GM18858 (cell line): ENCODE data around the gene OR6K2.

Source experiments
- ATAC-seq: cut with Tn5 transposase; IDR thresholded peaks from one replicate; pipeline ENCODE4 v1.9.1; 2021; ENCODE audit not compliant: unreplicated experiment

The OR6K2 gene

DNA sequence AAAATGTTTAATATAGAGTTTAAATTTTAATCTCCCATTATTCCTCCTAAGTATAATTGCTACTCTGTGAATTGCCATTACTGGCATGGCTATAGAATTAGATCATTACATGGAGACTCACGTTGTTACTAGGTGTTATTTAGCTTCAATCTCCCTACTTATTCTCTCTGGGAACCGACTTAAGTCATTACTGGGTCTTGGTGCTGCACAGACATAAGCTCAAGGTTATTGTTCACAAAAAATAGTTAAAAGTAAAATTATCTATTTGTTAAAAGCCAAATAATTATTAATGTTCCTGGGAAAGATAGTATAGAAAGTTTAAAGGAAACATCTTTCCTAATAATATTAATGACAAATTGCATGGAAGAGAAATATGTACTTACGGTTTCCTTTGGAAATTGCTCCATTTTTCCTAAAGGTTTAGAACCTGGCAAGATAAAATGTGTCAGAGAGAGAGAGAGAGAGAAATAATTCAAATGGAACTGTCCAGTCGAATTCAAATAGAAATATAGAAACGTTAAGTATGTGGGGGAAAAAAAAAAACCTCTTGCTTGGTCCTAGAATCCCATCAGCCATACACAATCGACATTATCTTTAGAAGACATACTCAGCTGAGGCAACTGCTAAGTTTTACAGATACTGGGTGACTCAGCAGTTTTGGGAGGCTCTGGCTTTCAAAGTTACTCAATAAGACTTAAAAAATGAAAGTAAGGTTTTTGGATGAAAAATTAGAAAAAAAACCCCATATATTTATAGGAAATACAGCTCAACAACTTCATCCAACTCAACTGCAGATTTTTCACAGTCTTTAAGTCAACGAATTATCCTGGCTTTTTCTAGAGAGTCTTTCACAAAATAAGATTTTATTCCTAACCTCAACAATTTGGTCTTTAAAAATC, 14.1 kb downstream of the OR6K2 start, which contains the start of gene SPTA1:
TSS of gene SPTA1 (minus strand) at position 605 of the 899 bp plus-strand sequence. CDS start at position 407, 198 bp downstream.
- no peak for ATAC-seq

DNA sequence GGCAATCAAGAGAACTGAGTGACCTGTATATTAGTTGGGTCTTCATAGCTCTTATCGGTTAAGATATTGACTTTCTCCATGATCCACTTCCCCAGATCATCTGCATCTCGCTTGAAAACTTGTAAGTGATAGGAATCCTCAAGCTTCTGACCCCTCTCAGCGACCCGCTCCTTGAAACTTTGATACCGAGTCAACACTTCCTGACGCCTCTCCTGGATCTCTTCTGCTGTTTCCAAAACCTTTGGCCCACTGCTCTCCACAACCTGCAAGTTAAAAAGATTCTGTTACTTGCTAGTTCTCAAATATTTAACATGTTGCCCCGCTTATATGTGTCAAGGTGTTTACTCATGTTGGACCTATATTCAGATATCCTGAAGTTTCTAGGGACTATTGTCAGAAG, 15.4 kb downstream of the OR6K2 start:
- ATAC-seq, result no peak

- no peak for ATAC-seq
Observed at GRCh38 chr1:158681606-158682005, 18.8 kb downstream of the OR6K2 start.

DNA sequence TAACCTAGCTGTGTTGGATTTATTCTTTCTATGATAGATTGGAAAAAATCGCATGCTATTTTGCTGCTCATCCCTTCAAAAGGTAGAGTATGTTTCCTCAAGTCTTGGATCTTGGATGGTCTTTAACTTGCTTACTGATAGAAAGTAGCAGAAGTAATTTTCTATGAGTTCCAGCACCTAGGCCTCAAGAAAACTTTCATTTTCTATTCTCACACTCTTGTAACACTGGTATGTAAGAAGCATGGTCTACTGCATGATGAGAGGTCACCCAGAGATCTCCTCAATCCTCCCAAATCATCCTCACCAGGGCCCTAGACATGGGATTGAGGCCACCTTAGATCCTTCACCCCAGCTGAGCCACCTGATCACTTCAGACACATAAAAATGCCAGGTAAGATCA, 21.2 kb downstream of the OR6K2 start:
- no peak for ATAC-seq

GRCh38 chr1:158675563-158676323, 24.7 kb downstream of the OR6K2 start:
- ATAC-seq, result no peak

DNA sequence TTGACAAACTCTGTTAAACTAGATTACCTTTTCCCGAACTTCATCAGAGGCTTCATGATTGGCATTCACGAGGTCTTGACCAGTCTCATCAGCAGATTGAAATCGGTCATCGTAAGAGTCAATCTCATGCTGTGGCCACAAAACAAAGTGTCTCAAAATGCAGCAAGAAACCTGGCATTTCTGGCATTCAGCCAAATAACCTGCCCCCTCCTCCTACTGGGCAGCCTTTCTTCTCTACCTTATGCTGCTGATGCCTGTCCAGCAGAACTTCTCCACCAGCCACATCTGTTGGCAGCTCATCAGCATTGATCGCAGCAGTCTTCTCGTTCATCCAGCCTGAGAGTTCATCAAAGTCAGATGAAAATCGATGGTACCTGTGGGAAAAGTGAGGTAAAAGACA, 26.1 kb downstream of the OR6K2 start:
- ATAC-seq, result no peak

- ATAC-seq, result no peak
Observed at GRCh38 chr1:158666037-158666436, 34.4 kb downstream of the OR6K2 start.

GRCh38 chr1:158654571-158654970, 45.9 kb downstream of the OR6K2 start:
- no peak for ATAC-seq

DNA sequence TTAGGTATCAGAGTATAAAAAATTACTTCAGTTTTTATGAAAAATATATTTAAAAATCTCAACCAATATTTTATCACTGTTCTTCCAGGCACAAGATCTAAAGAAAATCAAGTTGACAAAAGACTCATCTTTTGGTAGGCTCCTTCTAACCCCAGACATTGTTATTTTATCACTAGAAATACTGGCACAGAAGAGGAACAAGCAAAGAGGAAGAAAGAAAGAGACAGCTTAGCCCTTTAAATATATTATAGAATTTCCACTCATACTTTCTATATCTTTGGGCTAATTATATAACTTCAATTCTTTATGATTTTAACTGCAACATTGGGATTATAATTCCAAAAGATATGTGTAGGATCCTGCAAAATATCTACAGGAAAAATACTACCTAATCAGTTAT, 46.4 kb downstream of the OR6K2 start:
- ATAC-seq, result no peak

DNA sequence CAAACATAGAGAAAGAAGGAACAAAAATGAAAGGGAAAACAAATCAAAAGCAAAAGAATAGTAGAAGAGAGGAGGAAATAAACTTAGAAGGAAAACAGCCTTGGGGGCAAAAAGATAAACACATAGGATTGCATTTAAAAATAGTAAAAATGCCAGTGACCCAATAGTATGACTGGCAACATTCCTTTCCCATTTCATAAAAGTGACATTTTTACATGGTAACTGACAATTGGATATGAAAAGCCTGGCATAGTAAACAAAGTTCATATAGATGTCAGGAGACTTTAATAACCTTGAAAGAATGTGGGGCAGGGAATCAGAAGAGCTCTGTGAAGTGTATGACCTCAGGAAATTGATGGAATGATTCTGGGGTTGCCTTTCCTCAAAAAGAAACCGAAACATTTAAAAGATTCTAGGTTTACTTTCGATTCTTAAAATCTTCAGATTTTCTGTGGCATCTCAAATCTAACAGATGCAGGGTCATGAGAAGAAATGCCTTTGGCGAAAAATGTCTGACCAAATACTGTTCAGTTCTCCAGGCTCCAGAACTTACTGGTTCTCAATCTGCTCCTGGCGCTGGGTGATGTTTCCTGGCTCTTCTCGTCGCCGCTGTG, 47.6 kb downstream of the OR6K2 start:
- ATAC-seq, result no peak
